ENCODE measurements around the gene PTK7.
"Not testable (repeated sequence)": the region's sequence is repeated elsewhere in the genome, so short reads cannot be mapped to it uniquely, and the experiment has no call there.

PTK7 gene

GRCh38 chr6:43103253-43103876 is 27.3 kb downstream of the PTK7 start:
- H3K4me3 ChIP-seq (ENCODE audit: low read depth, low read length) = no peak overlapping the region
- TF ChIP-seq CTCF (IDR thresholded peaks at IDR 0.05; ENCODE audit: low read depth, low read length, missing control alignments) = no peak
- no peak for DNase-seq (ENCODE audit: low read depth)

GRCh38 chr6:43105538-43106222 is 29.6 kb downstream of the PTK7 start:
- DNase-seq (ENCODE audit: low read depth) = no peak
- TF ChIP-seq CTCF (IDR thresholded peaks at IDR 0.05; ENCODE audit: low read depth, low read length, missing control alignments) = no peak
- H3K4me3 ChIP-seq (ENCODE audit: low read depth, low read length) = no peak overlapping the region

GRCh38 chr6:43107344-43108062 is 31.4 kb downstream of the PTK7 start:
- no peak overlapping the region for H3K4me3 ChIP-seq (ENCODE audit: low read depth, low read length)
- DNase-seq (ENCODE audit: low read depth) = no peak
- no peak for TF ChIP-seq CTCF (IDR thresholded peaks at IDR 0.05; ENCODE audit: low read depth, low read length, missing control alignments)

DNA sequence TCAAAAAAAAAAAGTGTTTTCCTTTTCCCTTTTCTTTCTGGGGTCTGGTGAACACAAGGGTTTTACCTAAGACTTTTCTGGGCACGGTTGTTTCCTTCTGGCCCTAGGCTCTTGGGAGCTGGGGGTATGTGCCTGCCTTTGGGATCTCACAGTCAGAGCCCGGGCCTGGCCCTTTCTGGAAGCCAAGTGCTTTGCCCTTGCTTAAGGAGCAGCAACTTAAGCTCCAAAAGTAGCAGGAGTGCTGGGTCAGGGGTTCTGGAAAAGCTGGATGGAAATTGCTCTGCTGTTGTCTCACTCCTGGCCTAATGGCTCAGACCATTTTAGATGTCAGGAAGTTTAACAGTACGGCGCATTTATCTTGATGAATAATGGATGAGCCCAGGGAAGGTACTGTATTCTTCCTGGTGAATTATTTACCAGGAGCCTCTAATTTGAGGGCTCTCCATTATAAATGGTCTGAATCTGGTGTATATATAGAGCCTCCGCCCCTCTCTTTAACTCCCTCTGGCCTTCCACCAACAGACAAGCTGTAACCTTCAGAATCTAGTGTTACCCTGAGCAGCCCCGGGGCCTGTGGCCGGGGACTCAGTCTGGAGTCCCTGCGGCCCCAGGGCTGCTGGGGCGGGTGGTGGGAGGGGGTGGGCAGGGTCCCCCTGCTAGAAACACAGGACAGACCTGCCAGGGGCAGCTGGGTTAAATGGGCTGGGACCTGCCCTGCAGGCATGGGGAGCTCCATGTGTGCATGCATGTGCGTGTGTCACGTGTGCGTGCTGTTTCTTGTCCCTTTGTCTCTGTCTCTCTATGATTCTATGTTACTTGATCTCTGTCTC is 37.5 kb downstream of the PTK7 start:
- DNase-seq (ENCODE audit: low read depth) = no peak
- TF ChIP-seq CTCF (IDR thresholded peaks at IDR 0.05; ENCODE audit: low read depth, low read length, missing control alignments) = no peak

GRCh38 chr6:43115365-43115764 is 39.3 kb downstream of the PTK7 start:
- DNase-seq (ENCODE audit: low read depth) = no peak
- H3K4me3 ChIP-seq (ENCODE audit: low read depth, low read length) = no peak overlapping the region
- TF ChIP-seq CTCF (IDR thresholded peaks at IDR 0.05; ENCODE audit: low read depth, low read length, missing control alignments) = no peak

More for the DNA sequence above, 37.5 kb downstream of the PTK7 start:
- H3K4me3 ChIP-seq (ENCODE audit: low read depth, low read length) = no peak overlapping the region

GRCh38 chr6:43117466-43117865 is 41.4 kb downstream of the PTK7 start:
- H3K4me3 ChIP-seq (ENCODE audit: low read depth, low read length); DNase-seq (ENCODE audit: low read depth): not testable (repeated sequence)

DNA sequence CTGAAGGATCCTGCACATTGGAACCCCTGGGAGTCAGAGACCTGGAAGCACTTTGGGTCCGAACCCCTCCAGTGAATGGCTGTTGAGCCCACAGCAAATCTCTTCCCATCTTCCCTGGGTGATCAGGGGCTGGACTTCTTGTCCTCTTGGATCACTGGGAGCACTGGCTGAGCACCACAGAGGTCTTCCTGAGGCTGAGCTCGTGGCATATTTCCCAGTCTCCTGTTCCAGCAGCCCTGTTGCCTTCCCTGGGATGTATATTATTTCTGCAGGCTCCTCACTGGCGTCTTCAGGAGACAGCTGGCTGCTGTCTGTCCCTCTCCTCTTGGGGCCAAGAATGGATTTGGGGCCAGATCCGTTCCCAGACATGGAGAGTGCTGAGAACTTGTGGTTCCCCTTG is 43.4 kb downstream of the PTK7 start:
- no peak for DNase-seq (ENCODE audit: low read depth)
- no peak for TF ChIP-seq CTCF (IDR thresholded peaks at IDR 0.05; ENCODE audit: low read depth, low read length, missing control alignments)

More for the DNA sequence above, 43.4 kb downstream of the PTK7 start:
- no peak overlapping the region for H3K4me3 ChIP-seq (ENCODE audit: low read depth, low read length)

Data from GM12864 (cell line).